Left ventricle myocardium superior (tissue), 1 donor: Measurements from ENCODE around the gene TCEA3. TPM values are rescaled to one million over a fixed set of nuclear protein-coding genes. Genes with fewer than 3 reads are reported as not detected.

Source experiments
- ATAC-seq: fragments of 200-7000 bp; cut with Tn5 transposase; one replicate; pipeline ENCODE4 v1.9.1; 2020; ENCODE audit warnings: mild to moderate bottlenecking, moderate library complexity
- DNase-seq: peaks from one replicate; pipeline ENCODE4 v3.0.0-alpha.2; 2020
- intact Hi-C: fragments of 100-400 bp; cut with micrococcal nuclease; formaldehyde crosslinking; loops from one replicate; pipeline ENCODE4 v1.11.0; 2022
- long read RNA-seq: library from polyadenylated mRNA; unstranded; transcript quantifications from one replicate; pipeline ENCODE4 v2.0.0, GENCODE V29; 2021
- total RNA-seq: library from RNA; stranded (reverse); fragmentation: NEBNext Ultra II Directional; extraction: Animal tissue kit (Norgen Biotek cat#: 25700); gene quantifications from one replicate; pipeline ENCODE4 v1.2.1, GENCODE V29; 2021
- donor health status: DM: no; HTN: yes; CAD: no; lungs with severe emphysema.

Gene TCEA3
- total RNA-seq = 81.0 TPM
- long read RNA-seq, transcript TCEA3-203 (11 exons, 1,559 nt) = major isoform, 155 of 192 reads
- long read RNA-seq, partial matches to known transcripts = 13 of 192 reads
- long read RNA-seq, other reads (novel, unspliced or antisense) = 22 of 192 reads

- intact Hi-C loops = no loop called here
- peak; percentile 81 for DNase-seq
Measured at GRCh38 chr1:23424293-23425192, at the start of gene TCEA3. TSS of gene TCEA3 (minus strand) at chr1:23424748. CDS start at chr1:23424633, 115 bp downstream.

GRCh38 chr1:23473037-23473800 is 48.7 kb upstream of the TCEA3 start:
- intact Hi-C loops = no loop called here

More at GRCh38 chr1:23424293-23425192, at the start of gene TCEA3:
- ATAC-seq = peak; percentile 78

GRCh38 chr1:23472351-23473036 is 47.9 kb upstream of the TCEA3 start:
- intact Hi-C loops = no loop called here
- DNase-seq (no peak), ATAC-seq (no peak)

More at GRCh38 chr1:23473037-23473800, 48.7 kb upstream of the TCEA3 start:
- DNase-seq (no peak), ATAC-seq (no peak)

- ATAC-seq (no peak), DNase-seq (no peak)
- intact Hi-C loops = no loop called here
Measured at GRCh38 chr1:23471473-23472075, 47.0 kb upstream of the TCEA3 start.

- ATAC-seq = peak; percentile 73
- intact Hi-C loops = no loop called here
- DNase-seq = peak; percentile 76
Measured at GRCh38 chr1:23470282-23471070, 45.9 kb upstream of the TCEA3 start.

- DNase-seq (peak; percentile 61), ATAC-seq (peak; percentile 73)
- intact Hi-C loops = no loop called here
Measured at GRCh38 chr1:23469372-23469982, 44.9 kb upstream of the TCEA3 start.

- ATAC-seq (no peak), DNase-seq (no peak)
- intact Hi-C loops = no loop called here
Measured at GRCh38 chr1:23466423-23466989, 42.0 kb upstream of the TCEA3 start.

- no peak for ATAC-seq
- intact Hi-C loops = no loop called here
Measured at GRCh38 chr1:23463286-23463685, 38.7 kb upstream of the TCEA3 start.

GRCh38 chr1:23462766-23463165 is 38.2 kb upstream of the TCEA3 start:
- intact Hi-C loops = no loop called here
- no peak for ATAC-seq
- DNase-seq = no peak

More at GRCh38 chr1:23463286-23463685, 38.7 kb upstream of the TCEA3 start:
- DNase-seq = no peak

- DNase-seq (no peak), ATAC-seq (no peak)
- intact Hi-C loops = no loop called here
Measured at GRCh38 chr1:23461050-23461449, 36.5 kb upstream of the TCEA3 start.

GRCh38 chr1:23460519-23460918 is 36.0 kb upstream of the TCEA3 start:
- ATAC-seq = no peak
- no peak for DNase-seq
- intact Hi-C loops = no loop called here

GRCh38 chr1:23459338-23459757 is 34.8 kb upstream of the TCEA3 start:
- intact Hi-C loops = no loop called here
- ATAC-seq (no peak), DNase-seq (no peak)

GRCh38 chr1:23456226-23456625 is 31.7 kb upstream of the TCEA3 start:
- ATAC-seq (no peak), DNase-seq (no peak)
- intact Hi-C loops = no loop called here

- no peak for DNase-seq
- ATAC-seq = no peak
- intact Hi-C loops = no loop called here
Measured at GRCh38 chr1:23453455-23454000, 29.0 kb upstream of the TCEA3 start.

- ATAC-seq (peak; percentile 41), DNase-seq (peak; percentile 47)
- intact Hi-C loops = no loop called here
Measured at GRCh38 chr1:23452011-23452411, 27.5 kb upstream of the TCEA3 start.

GRCh38 chr1:23451441-23451840 is 26.9 kb upstream of the TCEA3 start:
- DNase-seq (no peak), ATAC-seq (no peak)
- intact Hi-C loops = no loop called here

GRCh38 chr1:23450894-23451293 is 26.3 kb upstream of the TCEA3 start:
- intact Hi-C loops = no loop called here
- ATAC-seq (no peak), DNase-seq (no peak)
